MM.1S (cell line): ENCODE data around the gene DACT2.

Source experiments
- DNase-seq: peaks from one replicate; pipeline ENCODE4 v3.0.0-alpha.2; 2015
- H2AFZ ChIP-seq: fragments of 300-600 bp; sonication (generic); 2 replicates; pipeline ENCODE4 v1.6.0; 2016; ENCODE audit warnings: antibody characterized with exemption, low read length
- H3F3A ChIP-seq: fragments of 300-600 bp; sonication (generic); 2 replicates; pipeline ENCODE4 v1.6.1; 2016; ENCODE audit warnings: mild to moderate bottlenecking, antibody characterized with exemption, low read length, moderate library complexity, mixed read lengths; ENCODE audit not compliant: insufficient read depth
- H3K27ac ChIP-seq: fragments of 300-600 bp; sonication (generic); 2 replicates; pipeline ENCODE4 v1.5.1; 2016; ENCODE audit warnings: mild to moderate bottlenecking, low read length
- H3K27me3 ChIP-seq: fragments of 300-600 bp; sonication (generic); replicated peaks from 2 replicates; pipeline ENCODE4 v1.6.0; 2016; ENCODE audit warnings: low read length; ENCODE audit not compliant: insufficient read depth
- H3K36me3 ChIP-seq: fragments of 300-600 bp; sonication (generic); replicated peaks from 2 replicates; pipeline ENCODE4 v1.6.1; 2016; ENCODE audit warnings: mild to moderate bottlenecking, low read length, mixed read lengths; ENCODE audit not compliant: insufficient read depth
- H3K4me1 ChIP-seq: fragments of 300-600 bp; sonication (generic); 2 replicates; pipeline ENCODE4 v1.6.1; 2016; ENCODE audit warnings: low read length, mixed read lengths
- H3K4me2 ChIP-seq: fragments of 300-600 bp; sonication (generic); 2 replicates; pipeline ENCODE4 v1.6.0; 2016; ENCODE audit warnings: low read depth, low read length
- H3K4me3 ChIP-seq: fragments of 300-600 bp; sonication (generic); 2 replicates; pipeline ENCODE4 v1.5.1; 2016; ENCODE audit warnings: low read length, mixed read lengths
- H3K79me2 ChIP-seq: fragments of 300-600 bp; sonication (generic); 2 replicates; pipeline ENCODE4 v1.6.1; 2016; ENCODE audit warnings: mixed run types, low read length, mixed read lengths
- H3K9ac ChIP-seq: fragments of 300-600 bp; sonication (generic); 2 replicates; pipeline ENCODE4 v1.6.1; 2016; ENCODE audit warnings: low read length, mixed read lengths
- H3K9me2 ChIP-seq: fragments of 300-600 bp; sonication (generic); replicated peaks from 2 replicates; pipeline ENCODE4 v1.6.1; 2016; ENCODE audit warnings: mild to moderate bottlenecking, low read length, mixed read lengths; ENCODE audit not compliant: insufficient read depth
- H3K9me3 ChIP-seq: fragments of 300-600 bp; sonication (generic); replicated peaks from 2 replicates; pipeline ENCODE4 v1.6.1; 2016; ENCODE audit warnings: mild to moderate bottlenecking, low read length, mixed read lengths; ENCODE audit not compliant: insufficient read depth
- H4K20me1 ChIP-seq: fragments of 300-600 bp; sonication (generic); 2 replicates; pipeline ENCODE4 v1.6.1; 2016; ENCODE audit warnings: mild to moderate bottlenecking, low read length, moderate library complexity, mixed read lengths; ENCODE audit not compliant: insufficient read depth
- CTCF ChIP-seq: fragments of 300-600 bp; sonication (generic); IDR thresholded peaks from 2 replicates; pipeline ENCODE4 v1.5.1; 2016; ENCODE audit warnings: antibody characterized with exemption, low read length, mixed read lengths
- EZH2 ChIP-seq: fragments of 300-600 bp; sonication (generic); optimal IDR thresholded peaks from 2 replicates; pipeline ENCODE3; 2017; ENCODE audit warnings: low read depth, mild to moderate bottlenecking, antibody characterized with exemption, low read length, mixed read lengths
- EZH2phosphoT487 ChIP-seq: fragments of 300-600 bp; sonication (generic); IDR thresholded peaks from 2 replicates; pipeline ENCODE4 v1.6.1; 2018; ENCODE audit warnings: antibody characterized with exemption, low read length

The DACT2 gene

GRCh38 chr6:168300975-168301647, 18.5 kb downstream of the DACT2 start:
- TF ChIP-seq EZH2 (no peak), CTCF (no peak), EZH2phosphoT487 (no peak)
- H3K4me1 ChIP-seq, result no peaks in the 10 kb centered on the region
- H3K4me2 ChIP-seq, result no peak overlapping the region
- H3K4me3 ChIP-seq, result no peak overlapping the region
- H2AFZ ChIP-seq, result no peak overlapping the region
- DNase-seq, result no peak
- no peaks in the 10 kb centered on the region for H3K9me2 ChIP-seq
- H3K27ac ChIP-seq, result no peak overlapping the region
- no peaks in the 10 kb centered on the region for H3F3A ChIP-seq
- no peaks in the 10 kb centered on the region for H3K79me2 ChIP-seq
- no peaks in the 10 kb centered on the region for H3K36me3 ChIP-seq
- peaks cover 25% of the 10 kb centered on the region for H3K27me3 ChIP-seq
- H3K9ac ChIP-seq, result no peak overlapping the region
- H3K9me3 ChIP-seq, result no peaks in the 10 kb centered on the region
- H4K20me1 ChIP-seq, result no peaks in the 10 kb centered on the region

- H3K9me3 ChIP-seq, result no peaks in the 10 kb centered on the region
- no peak for DNase-seq
- no peaks in the 10 kb centered on the region for H3K79me2 ChIP-seq
- H3K9ac ChIP-seq, result no peak overlapping the region
- no peak overlapping the region for H3K27ac ChIP-seq
- H2AFZ ChIP-seq, result no peak overlapping the region
- no peaks in the 10 kb centered on the region for H3K36me3 ChIP-seq
- no peaks in the 10 kb centered on the region for H3F3A ChIP-seq
- H3K9me2 ChIP-seq, result no peaks in the 10 kb centered on the region
- no peak overlapping the region for H3K4me2 ChIP-seq
- H4K20me1 ChIP-seq, result no peaks in the 10 kb centered on the region
- no peaks in the 10 kb centered on the region for H3K4me1 ChIP-seq
- no peak for TF ChIP-seq EZH2
- peaks cover 25% of the 10 kb centered on the region for H3K27me3 ChIP-seq
- H3K4me3 ChIP-seq, result no peak overlapping the region
These were observed 19.8 kb downstream of the DACT2 start for GRCh38 chr6:168299541-168300511.

- Histone ChIP-seq H3K4me3 (no peak overlapping the region), H3K9me3 (no peaks in the 10 kb centered on the region), H3F3A (no peaks in the 10 kb centered on the region), H3K4me1 (no peaks in the 10 kb centered on the region), H2AFZ (no peak overlapping the region), H3K36me3 (no peaks in the 10 kb centered on the region), H3K79me2 (no peaks in the 10 kb centered on the region), H3K9ac (no peak overlapping the region), H3K4me2 (no peak overlapping the region), H4K20me1 (no peaks in the 10 kb centered on the region), H3K27ac (no peak overlapping the region), H3K27me3 (peaks cover 25% of the 10 kb centered on the region), H3K9me2 (no peaks in the 10 kb centered on the region)
- TF ChIP-seq EZH2phosphoT487 (no peak), EZH2 (no peak), CTCF (no peak)
- no peak for DNase-seq
These were observed 21.9 kb downstream of the DACT2 start for GRCh38 chr6:168297643-168298042.
